C4-2B (cell line): ENCODE results near the gene VAT1L.

Source experiments
- H3K27ac ChIP-seq: fragments of 450-650 bp; 2 replicates; pipeline ENCODE4 v1.5.1; 2017
- ZFX ChIP-seq: fragments of 450-650 bp; IDR thresholded peaks from 2 replicates; pipeline ENCODE4 v1.6.1; 2017
- TF ChIP-seq, protein P1 (sequence below): fragments of 450-650 bp; conservative IDR thresholded peaks from 2 replicates; pipeline ENCODE4 v1.5.1; 2017; ENCODE audit warnings: mild to moderate bottlenecking

The VAT1L gene

DNA sequence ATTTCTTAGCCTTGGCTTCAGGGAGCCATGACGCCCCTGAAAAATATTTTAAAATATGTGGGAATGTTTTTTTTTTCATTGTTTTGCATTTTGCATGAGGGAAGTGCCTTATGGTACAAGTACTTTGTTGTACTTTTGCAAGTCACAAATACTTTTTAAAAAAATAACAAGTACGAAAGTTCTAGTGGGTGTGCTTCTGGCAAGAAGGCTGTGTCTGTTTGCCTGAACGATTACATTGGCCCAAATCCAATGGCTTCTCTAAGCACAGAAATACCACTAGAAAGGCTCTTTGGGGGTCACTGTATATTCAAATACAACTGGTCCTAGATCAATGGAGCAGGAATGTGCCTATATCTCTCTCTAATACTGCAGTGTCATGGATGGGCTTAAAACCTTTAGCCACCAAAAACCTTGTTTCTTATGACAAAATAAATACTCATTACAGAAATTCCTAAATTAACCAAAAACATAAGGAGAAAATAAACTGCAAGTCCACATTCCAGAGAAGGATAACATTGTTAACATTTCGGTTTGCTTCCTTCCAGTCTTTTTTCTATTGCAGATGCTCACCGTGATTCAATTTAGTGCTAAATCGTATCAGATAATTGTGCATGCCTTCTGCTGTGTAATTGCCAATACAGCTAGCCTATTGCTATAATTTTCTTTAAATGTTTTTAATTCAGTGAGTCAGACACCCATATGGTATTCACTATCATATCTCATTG lies 97.4 kb downstream of the VAT1L start:
- TF ChIP-seq ZFX = no peak
- TF ChIP-seq, protein P1, sequence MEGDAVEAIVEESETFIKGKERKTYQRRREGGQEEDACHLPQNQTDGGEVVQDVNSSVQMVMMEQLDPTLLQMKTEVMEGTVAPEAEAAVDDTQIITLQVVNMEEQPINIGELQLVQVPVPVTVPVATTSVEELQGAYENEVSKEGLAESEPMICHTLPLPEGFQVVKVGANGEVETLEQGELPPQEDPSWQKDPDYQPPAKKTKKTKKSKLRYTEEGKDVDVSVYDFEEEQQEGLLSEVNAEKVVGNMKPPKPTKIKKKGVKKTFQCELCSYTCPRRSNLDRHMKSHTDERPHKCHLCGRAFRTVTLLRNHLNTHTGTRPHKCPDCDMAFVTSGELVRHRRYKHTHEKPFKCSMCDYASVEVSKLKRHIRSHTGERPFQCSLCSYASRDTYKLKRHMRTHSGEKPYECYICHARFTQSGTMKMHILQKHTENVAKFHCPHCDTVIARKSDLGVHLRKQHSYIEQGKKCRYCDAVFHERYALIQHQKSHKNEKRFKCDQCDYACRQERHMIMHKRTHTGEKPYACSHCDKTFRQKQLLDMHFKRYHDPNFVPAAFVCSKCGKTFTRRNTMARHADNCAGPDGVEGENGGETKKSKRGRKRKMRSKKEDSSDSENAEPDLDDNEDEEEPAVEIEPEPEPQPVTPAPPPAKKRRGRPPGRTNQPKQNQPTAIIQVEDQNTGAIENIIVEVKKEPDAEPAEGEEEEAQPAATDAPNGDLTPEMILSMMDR = no peak
- H3K27ac ChIP-seq = no peak overlapping the region

DNA sequence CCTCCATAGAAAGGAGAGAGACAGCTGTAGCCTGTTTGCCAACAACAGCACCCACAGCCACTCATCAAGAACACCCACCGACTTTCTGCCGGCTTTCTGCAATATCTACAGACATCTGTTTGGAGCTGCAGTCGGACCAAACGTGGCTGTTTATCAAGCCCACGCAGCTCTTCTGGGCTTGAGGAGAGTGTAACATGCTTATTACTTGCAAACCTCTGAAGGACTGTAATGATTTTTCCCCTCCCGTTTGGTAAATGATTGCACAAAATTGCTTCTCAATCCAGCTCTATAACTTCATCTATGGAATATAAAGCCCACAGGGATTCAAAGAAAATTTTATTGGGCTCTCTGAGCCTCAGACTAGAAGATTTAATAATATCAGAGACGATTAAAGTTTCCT lies 100.5 kb downstream of the VAT1L start:
- no peak for TF ChIP-seq ZFX
- TF ChIP-seq, protein P1 = no peak
- H3K27ac ChIP-seq = no peak overlapping the region

DNA sequence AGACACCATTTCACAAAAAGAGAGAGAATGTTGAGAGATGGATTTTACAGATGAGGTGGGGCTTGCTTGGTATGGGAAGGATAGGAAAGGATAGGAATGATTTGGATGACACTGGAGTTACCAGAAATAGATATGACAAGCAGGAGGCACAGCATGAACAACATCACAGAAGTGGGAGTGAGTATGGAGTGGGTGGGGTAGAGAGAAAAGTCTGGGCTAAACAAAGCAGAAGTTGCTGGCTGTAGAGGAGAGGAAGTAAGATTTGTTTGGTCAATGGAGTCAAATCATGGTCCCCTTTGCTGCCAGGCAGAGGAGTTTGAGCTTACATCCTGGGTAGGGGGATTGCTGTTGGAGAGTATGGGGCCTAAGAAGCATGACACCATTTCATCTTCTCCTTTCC lies 101.7 kb downstream of the VAT1L start:
- H3K27ac ChIP-seq = no peak overlapping the region
- TF ChIP-seq, protein P1 = no peak
- no peak for TF ChIP-seq ZFX

DNA sequence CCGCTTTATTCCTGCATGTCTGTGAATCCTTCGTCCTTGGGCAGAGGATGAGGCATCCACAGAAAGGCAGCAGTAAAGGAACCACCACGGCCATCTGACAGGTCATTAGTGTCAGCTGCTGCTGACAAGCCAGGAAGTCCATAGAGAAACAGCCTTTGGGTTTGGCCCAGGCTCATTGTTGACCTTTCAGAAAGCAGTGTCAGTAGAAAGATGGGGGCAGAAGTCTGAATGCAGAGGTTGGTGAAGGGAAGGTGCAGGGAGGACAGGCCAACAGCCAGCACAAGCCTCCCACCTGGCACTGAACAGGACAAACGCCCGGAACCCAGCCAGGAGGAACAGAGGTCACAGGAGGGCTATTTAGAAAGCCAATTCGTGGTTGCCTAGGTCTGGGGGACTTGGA lies 105.8 kb downstream of the VAT1L start:
- no peak overlapping the region for H3K27ac ChIP-seq
- no peak for TF ChIP-seq ZFX
- TF ChIP-seq, protein P1 = no peak

DNA sequence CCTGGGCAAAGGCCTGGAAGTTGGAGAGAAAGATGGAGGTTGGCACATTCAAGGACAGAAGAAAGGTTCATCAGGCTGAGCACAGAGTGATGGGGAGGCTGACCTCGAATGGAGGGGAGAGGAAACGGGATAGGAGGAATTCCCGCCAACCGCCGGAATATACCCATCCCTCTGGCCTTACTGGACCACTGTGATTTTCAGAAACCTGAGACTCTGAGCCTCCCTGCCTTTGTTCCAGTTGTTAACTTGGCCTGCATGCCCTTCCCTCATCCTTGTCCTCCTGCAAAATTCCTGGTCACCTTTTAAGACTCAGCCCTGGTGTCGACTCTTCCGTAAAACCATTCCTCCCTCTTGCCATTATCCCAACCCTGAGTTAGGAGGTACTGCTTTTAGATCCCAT lies 107.6 kb downstream of the VAT1L start:
- TF ChIP-seq, protein P1 = no peak
- TF ChIP-seq ZFX = no peak
- H3K27ac ChIP-seq = no peak overlapping the region

DNA sequence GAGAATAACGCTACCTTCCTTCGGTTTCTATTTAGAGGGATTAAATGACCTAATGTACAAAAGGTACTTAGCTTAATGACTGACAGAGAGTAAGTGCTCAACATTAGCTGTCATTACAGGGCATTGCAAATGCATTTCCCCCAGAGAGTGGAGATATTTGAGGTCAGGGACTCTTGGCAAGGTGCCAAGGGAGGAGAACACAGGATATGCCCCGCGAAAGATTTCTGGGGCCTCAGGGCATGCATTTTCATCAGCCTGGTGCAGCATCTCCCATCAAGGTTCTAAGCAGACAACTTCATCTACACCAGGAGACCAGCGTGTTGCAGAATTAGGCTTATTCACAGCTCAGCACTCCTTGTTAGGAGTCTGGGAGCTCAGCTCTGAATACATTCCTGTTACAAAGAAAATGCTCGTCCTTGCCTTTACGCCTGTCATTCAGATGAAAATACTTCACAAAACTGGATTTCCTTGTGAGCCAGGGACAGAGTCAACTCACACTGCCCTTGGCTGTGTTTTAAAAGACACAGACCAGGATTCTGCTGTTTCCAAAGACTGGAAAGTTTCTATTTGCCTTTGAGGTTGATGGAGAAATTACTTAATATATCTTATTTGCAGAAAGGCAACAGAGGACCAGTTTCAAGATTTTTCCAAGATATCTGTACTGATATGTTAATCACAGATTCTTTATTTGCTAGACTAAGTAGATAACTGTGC lies 108.2 kb downstream of the VAT1L start:
- H3K27ac ChIP-seq = no peak overlapping the region
- TF ChIP-seq ZFX = no peak
- TF ChIP-seq, protein P1 = no peak

DNA sequence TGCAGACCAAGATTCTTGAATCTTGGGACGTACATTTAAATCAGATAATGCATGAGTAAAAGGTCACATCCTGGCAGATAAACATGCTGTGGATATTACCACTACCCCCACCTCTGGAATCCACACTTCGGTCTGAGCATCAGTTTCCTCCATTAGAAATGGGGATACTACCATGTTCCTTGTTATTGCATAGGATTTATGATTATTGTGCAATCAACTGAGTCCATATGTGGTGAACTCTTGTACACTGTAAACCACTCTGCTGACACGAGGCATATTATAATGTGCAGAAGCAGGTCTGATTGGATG lies 108.7 kb downstream of the VAT1L start:
- H3K27ac ChIP-seq = no peak overlapping the region
- TF ChIP-seq, protein P1 = no peak
- no peak for TF ChIP-seq ZFX
